PFSK-1 (cell line): ENCODE results near the gene COMMD7.

ENCODE experiments used
- FOXP2 ChIP-seq: optimal IDR thresholded peaks from 2 replicates; pipeline ENCODE3; 2011; ENCODE audit warnings: borderline replicate concordance, control low read depth, inconsistent platforms; ENCODE audit not compliant: insufficient read depth; ENCODE audit errors: extremely low read length, extremely low read depth
- POLR2AphosphoS5 ChIP-seq: IDR thresholded peaks from 2 replicates; pipeline ENCODE4 v1.6.1; 2012; ENCODE audit warnings: low read depth, mild to moderate bottlenecking, control low read depth, low read length, moderate library complexity
- SIN3A ChIP-seq: IDR thresholded peaks from 2 replicates; pipeline ENCODE4 v1.6.1; 2012; ENCODE audit warnings: mild to moderate bottlenecking, low read length, moderate library complexity, borderline replicate concordance; ENCODE audit not compliant: insufficient read depth
- TAF1 ChIP-seq: IDR thresholded peaks from 2 replicates; pipeline ENCODE4 v1.6.1; 2012; ENCODE audit warnings: low read length, control low read depth, borderline replicate concordance; ENCODE audit not compliant: insufficient read depth
- TF ChIP-seq, protein P1 (sequence below), 2 experiments: IDR thresholded peaks; 2 replicates each; pipeline versions ENCODE4 v1.6.1 to v1.8.0; 2011 to 2012; ENCODE audit warnings: low read depth in 2 of 2, low read length in 2 of 2, control low read depth in 1 of 2, inconsistent platforms in 1 of 2, mild to moderate bottlenecking in 1 of 2, moderate library complexity in 1 of 2; ENCODE audit not compliant: insufficient read depth in 1 of 2

The COMMD7 gene

DNA sequence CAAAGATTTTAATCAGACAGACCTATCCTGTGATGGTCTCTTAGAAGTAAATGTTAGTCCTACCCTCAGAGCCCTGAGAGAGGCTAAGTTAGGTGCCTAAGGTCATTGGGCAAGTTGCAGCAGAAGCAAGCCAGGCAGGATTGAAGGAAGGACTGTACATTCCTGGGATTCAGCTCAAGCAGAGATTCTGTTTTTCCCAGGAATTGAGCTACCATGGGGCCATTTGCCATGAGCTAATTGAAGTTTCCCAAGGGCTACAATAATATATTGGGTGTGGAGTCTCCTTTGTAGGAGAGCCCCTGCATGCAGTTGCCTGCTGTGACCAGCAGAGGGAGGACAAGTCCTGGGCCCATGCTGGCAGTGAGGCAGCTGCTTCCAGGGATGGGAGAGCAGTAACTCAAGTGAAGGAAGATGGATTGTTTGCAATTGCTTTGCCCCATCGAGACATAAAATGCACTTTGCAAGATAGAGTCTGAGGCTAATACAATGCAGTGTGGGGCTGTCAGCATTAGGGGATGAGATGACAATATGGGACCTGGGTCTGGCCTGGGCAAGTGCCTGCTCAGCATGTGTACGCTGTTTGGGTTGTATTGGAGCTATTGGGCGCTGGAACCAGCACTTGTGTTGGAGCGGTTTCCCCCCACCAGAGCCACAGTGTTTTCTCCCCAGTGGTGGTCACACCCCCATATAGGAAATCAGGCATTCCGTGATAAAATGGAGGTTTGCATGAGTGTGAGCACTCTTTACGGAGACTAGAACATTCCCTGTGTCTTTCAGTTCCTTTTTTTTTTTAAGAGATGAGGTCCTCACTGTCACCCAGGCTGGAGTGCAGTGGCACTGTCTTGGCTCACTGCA is 46.9 kb upstream of the COMMD7 start:
- TF ChIP-seq FOXP2 (no peak), TAF1 (no peak), SIN3A (no peak), POLR2AphosphoS5 (no peak)
- TF ChIP-seq, protein P1, sequence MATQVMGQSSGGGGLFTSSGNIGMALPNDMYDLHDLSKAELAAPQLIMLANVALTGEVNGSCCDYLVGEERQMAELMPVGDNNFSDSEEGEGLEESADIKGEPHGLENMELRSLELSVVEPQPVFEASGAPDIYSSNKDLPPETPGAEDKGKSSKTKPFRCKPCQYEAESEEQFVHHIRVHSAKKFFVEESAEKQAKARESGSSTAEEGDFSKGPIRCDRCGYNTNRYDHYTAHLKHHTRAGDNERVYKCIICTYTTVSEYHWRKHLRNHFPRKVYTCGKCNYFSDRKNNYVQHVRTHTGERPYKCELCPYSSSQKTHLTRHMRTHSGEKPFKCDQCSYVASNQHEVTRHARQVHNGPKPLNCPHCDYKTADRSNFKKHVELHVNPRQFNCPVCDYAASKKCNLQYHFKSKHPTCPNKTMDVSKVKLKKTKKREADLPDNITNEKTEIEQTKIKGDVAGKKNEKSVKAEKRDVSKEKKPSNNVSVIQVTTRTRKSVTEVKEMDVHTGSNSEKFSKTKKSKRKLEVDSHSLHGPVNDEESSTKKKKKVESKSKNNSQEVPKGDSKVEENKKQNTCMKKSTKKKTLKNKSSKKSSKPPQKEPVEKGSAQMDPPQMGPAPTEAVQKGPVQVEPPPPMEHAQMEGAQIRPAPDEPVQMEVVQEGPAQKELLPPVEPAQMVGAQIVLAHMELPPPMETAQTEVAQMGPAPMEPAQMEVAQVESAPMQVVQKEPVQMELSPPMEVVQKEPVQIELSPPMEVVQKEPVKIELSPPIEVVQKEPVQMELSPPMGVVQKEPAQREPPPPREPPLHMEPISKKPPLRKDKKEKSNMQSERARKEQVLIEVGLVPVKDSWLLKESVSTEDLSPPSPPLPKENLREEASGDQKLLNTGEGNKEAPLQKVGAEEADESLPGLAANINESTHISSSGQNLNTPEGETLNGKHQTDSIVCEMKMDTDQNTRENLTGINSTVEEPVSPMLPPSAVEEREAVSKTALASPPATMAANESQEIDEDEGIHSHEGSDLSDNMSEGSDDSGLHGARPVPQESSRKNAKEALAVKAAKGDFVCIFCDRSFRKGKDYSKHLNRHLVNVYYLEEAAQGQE (IDR thresholded peaks at IDR 0.05; ENCODE audit: insufficient read depth in 1 of 2, low read depth in 2 of 2, low read length in 2 of 2), result no peak

DNA sequence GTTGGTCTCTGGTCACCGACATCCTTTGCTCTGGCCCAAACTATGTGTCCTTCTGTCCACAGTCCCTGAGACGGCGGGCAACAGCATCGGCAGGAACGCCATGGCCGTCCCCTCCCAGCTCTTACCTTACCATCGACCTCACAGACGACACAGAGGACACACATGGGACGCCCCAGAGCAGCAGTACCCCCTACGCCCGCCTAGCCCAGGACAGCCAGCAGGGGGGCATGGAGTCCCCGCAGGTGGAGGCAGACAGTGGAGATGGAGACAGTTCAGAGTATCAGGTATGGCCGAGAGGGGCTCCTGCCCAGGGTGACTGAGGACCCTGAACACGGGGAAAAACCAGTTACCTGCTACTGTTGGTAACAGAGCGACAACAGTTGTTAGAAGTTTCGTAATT is 43.9 kb upstream of the COMMD7 start:
- TF ChIP-seq SIN3A (no peak), FOXP2 (no peak), TAF1 (no peak), POLR2AphosphoS5 (no peak)
- TF ChIP-seq, protein P1 (IDR thresholded peaks at IDR 0.05; ENCODE audit: insufficient read depth in 1 of 2, low read depth in 2 of 2, low read length in 2 of 2), result no peak

DNA sequence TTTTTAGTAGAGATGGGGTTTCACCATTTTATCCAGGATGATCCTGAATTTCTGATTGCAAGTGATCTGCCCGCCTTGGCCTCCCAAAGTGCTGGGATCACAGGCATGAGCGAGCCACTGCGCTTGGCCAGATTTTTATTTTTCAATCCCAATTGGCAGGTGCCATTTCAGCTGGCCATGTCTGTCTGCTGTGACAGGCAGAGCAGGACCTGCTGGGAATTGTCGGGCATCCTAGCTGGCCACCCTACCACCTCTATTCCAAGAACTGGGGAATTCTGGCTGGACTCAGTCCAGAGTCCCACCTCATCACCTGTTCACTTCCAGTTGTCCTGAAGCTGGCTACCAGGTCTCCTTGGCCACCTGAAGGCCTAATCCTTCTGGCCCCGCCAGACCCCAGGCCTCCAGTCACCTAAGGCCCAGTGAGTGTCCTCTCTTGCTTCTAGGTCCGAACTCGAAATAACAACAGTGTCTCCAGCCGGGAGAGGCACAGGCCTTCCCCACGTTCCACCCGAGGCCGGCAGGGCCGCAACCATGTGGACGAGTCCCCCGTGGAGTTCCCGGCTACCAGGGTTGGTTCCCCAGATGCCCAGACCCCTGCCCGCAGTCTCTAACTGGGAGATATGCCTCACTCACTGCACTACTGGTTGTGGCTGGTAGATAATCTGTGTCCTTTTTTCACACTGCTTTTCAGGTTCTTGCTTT is 42.9 kb upstream of the COMMD7 start:
- TF ChIP-seq POLR2AphosphoS5 (no peak), TAF1 (no peak), SIN3A (no peak), FOXP2 (no peak)
- TF ChIP-seq, protein P1 (IDR thresholded peaks at IDR 0.05; ENCODE audit: insufficient read depth in 1 of 2, low read depth in 2 of 2, low read length in 2 of 2), result no peak

DNA sequence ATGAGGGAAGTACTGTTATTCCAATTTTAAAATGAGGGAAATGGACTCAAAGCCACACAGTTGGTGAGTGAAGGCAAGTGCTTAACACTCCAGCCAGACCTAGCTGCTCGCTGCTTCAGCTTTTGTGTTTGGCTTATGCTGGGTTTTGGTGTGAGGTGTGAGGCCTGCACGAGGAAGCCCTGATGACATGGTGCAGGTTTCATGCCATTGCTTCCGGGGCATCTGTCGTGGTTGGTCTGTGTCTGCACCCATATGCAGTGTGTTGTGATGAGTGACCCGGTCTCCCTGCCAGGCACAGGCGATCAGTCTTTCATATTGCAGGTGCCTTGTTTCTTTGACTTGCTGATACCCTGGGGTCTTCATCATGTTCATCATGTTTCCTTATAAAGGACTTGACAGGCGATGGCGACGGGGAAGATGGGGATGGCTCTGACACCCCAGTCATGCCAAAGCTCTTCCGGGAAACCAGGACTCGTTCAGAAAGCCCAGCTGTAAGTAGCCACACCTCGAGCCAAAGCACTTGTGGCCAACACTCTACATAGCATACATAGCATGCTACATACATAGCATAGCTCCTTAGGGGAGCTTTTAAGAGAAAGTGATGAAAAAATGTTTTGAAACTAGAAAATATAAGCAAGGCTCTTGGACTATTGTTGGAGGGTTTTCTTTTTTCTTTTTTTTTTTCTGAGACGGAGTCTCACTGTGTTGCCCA is 41.3 kb upstream of the COMMD7 start:
- TF ChIP-seq SIN3A, result no peak
- TF ChIP-seq, protein P1 (IDR thresholded peaks at IDR 0.05; ENCODE audit: insufficient read depth in 1 of 2, low read depth in 2 of 2, low read length in 2 of 2), result no peak
- no peak for TF ChIP-seq POLR2AphosphoS5
- no peak for TF ChIP-seq FOXP2
- TF ChIP-seq TAF1, result no peak
